Inflammatory macrophage treated with lipopolysaccharide for 1 hour (primary cell): Measurements from ENCODE around the gene ACAN.

Source experiments
- DNase-seq, 2 donors: peaks; one replicate each; pipeline ENCODE4 v3.0.0-alpha.2; 2020 to 2022

ACAN gene

GRCh38 chr15:88880944-88881740 is 77.9 kb downstream of the ACAN start:
- no peak for DNase-seq

GRCh38 chr15:88881775-88882174 is 78.5 kb downstream of the ACAN start:
- DNase-seq = no peak

- no peak for DNase-seq
Observed at GRCh38 chr15:88882785-88883184, 79.5 kb downstream of the ACAN start.

DNA sequence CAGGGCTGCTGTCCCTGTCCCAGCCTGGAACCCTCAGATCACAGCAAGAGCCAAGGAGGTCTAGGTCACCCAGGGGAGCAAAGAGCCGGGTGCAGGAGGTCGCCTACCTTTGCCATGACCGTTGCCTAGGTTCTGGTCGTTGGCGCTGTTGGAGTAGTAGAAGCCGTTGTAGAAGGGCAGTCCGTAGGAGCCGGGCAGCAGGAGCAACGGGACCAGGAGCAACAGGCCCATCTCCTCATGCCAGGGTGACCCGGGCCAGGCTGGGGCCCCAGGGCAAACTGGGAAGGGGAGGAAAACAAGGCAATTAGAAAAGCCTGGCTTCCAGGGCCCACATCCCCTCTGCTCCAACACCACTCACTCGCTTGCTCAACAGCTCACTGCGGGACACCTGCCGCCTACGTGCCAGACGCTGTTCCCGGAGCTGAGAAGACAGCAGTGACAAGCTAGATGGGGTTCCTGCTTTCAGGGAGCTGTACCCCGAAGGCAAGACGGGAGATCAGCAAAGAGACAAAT is 83.9 kb downstream of the ACAN start:
- DNase-seq = no peak

- DNase-seq = no peak
Observed at GRCh38 chr15:88888719-88889118, 85.5 kb downstream of the ACAN start.

GRCh38 chr15:88890495-88890894 is 87.3 kb downstream of the ACAN start:
- DNase-seq = no peak

DNA sequence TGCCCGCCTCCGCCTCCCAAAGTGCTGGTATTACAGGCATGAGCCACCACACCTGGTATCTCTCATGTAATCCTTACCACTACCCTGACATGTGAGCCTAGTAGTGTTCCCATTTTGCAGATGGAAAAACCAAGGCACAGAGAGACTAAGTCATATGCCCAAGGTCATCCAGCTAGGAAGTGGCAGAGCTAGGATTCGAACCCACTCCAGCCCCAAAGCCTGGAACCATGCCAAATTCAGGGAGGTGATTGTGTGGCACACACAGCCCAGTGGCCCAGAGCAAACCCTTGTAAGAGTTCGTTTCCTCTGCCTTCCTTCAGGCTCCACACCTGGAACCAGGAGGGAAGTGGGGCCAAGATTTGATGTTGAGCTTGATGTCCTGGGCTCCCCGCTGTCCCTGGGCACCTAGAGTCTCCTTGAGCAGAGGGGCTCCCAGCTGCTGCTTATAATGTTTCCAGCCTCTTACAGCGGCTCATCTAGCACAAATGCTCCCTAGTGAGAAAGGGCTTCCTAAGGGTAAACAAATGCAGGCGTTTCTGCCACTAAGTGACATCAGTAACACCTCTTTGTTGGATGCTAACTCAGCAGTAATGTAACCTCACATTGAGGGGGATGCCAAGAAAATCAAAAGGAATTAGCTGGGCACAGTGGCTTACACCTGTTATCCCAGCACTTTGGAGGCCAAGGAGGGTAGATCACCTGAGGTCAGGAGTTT is 88.5 kb downstream of the ACAN start:
- no peak for DNase-seq

DNA sequence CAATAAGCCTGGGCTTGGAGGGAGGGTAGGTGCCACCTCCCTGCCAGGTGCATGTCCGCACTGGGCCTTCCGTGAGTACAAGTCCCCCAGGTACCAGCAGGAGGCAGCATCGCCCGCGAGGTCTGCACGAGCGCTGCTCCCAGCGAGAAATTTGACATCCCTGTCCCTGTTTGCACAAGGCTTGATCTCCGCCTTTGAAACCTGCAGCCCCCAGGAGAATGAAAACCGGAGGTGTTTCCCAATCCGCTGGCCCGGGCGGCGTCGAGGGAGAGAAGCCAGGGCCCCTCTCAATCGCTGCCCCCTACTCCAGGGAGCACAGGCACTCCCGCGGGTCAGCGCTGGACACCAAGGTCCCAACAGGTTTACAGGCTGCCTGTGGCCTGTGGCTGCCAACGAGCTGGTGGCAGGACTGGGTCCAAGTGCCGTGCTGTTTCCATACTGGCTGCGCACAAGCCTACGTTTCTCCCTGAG is 91.1 kb downstream of the ACAN start:
- peak in 1 of 2 donors; percentile 25 for DNase-seq

- DNase-seq = peak; percentile 18 to 22
Observed at GRCh38 chr15:88894819-88895767, 91.9 kb downstream of the ACAN start, which contains the start of gene HAPLN3. HAPLN3 (minus strand) TSS chr15:88895544; CDS start chr15:88887298, 8,246 bp downstream.

DNA sequence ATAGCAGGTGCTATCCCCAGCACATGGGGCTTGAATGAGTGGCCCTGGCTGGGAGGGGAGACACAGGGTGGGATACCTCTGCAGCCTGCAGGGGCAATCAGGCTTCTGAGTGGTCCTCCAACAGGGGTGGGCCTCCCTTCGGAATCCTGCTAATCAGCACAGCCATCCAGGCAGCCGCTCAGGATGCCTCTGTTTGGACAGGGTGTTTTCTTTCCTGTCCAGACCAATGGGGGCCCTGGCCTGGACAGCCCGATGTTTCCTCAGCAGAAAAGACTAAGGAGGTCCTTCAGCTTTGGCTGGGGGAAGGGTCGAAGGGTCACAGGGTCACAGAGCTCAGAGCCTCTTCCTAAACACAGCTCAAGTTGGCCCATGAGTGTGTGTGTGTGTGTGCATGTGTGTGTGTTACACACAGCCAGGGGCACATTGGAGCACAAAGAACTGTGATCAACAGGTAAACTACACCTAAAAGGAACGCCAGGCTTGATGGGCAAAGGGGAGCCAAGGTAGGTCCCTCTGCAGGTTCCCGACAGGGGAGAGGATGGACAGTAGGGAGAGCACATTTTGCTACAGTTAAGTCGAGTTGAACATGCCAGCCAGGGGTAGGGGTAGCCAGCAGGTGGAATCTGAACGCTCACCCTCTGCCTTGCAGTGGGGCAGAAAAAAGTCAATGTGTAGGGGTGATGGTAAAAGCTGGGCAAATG is 93.2 kb downstream of the ACAN start:
- no peak for DNase-seq

GRCh38 chr15:88897142-88897455 is 93.9 kb downstream of the ACAN start:
- DNase-seq = no peak

- DNase-seq = peak; percentile 37 to 52
Observed at GRCh38 chr15:88897456-88898194, 94.4 kb downstream of the ACAN start.

DNA sequence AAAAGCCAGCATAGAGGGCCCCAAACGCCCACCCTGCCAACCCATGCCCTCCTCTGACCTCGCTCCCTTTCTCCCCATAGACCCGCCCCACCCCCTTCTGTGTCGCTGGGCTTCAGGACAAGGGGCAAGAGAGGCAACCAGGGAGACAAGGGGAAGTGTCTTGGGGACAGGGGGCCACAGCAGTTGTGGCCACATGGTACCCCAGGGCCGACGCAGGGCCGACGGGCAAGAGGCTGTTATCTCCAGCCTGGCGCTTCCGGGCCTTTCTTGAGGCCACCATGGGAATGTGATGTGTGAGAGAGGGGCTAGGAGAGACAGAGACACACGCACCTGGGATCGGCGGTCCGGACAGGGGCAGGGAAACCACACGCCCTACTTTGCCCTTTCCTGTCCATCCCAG is 95.5 kb downstream of the ACAN start:
- DNase-seq = no peak

DNA sequence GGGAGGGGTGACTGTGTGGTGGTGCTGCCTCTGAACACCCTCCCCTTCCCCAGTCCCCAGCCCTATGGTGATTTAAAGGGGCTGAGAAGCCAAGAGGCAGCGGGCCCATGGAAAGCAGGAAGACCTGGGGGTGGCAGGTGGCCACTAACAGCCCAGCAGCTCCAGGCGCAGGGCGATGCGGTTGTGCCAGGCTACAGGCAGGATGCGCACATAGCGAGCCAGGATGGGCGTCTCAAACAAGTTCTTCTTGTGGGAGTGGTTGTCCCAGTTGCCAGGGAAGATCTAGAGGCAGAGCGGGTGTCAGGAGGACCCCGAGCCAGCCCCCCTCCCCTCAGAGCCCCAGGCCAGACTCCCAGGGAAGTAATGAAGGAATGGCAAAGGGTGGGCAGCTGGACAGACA is 96.0 kb downstream of the ACAN start:
- DNase-seq = no peak

- DNase-seq = peak in 1 of 2 donors; percentile 7
Observed at GRCh38 chr15:88900309-88900981, 97.2 kb downstream of the ACAN start.

DNA sequence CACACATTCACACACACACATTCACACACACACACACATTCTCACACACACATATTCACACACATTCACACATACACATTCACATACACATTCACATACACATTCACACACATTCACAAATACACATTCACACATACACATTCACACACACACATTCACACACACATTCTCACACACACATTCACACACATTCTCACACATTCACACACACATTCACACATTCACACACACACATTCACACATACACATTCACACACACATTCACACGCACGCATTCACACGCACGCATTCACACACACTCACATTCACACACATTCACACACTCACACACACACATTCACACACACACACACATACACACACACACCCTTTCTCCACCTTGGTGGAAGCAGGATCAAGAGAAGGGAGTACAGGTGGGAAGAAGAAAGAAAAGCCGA is 97.8 kb downstream of the ACAN start:
- DNase-seq = no peak

DNA sequence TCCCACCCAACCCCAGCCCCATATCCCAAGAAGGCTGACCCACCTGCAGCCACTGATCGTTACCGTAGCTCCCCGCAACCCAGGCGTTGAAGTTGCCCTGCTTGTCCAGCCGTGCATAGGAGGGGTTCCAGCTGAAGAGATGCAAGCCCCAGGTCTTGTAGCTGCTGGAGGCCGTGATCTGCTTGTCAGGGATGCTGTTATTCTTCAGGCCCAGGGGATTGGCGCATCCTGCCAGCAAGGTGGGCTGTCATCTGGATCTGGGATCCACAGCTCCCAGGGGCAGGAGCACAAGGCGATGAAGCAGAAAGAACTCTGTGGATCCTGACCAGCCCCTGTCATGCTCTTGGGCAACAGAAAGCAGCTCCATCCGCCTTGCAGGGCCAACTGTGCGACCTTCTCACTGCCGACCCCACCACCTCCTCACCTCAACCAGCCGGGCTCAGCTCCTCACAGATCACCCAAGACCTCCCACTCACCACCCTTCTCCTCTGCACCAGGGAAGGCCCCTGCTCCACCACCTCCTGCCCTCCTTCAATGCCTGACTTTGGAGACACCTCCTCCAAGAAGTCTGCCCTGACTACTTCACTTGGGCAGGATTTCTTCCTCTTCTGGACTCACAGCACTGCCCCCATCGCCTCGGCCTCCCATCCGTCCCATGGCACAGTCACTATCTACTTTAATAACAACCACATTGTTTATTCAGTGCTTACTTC is 98.4 kb downstream of the ACAN start:
- no peak for DNase-seq

DNA sequence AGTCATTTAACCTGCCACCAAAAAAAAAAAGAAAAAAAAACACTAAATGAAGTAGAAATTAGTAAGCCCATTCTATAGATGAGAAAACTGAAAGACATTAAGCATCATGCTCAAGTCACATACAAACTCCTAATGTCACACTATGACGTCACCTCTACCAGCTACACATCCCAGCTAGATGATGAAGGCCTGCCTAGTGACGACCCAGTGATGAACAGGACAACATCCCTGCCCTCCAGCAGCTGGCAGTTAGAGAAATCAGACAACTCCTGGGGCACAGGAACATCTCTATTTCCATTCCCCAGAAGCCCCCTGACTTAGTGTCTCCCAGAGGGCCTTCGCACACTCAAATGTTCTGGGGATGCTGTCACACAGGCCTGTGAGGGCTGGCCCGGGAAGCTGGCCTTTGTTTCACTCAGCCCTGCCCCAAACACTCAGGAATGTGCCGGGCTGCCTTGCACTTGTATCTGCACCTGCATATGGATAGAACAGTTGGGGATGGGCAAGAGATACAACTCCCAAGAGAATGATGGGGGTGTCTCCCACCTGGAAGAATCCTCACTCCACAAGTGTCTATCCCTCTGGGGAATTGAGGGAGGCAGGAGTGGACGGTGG is 99.1 kb downstream of the ACAN start:
- no peak for DNase-seq

GRCh38 chr15:88902846-88903245 is 99.6 kb downstream of the ACAN start:
- DNase-seq = no peak

- no peak for DNase-seq
Observed at GRCh38 chr15:88904257-88904623, 101.0 kb downstream of the ACAN start.
